Sigmoid colon (tissue), 7 donors: ENCODE measurements around the gene RHCG. TPM values are rescaled to one million over a fixed set of nuclear protein-coding genes. Genes with fewer than 3 reads are reported as not detected.

Source experiments
- DNase-seq: peaks from one replicate; pipeline ENCODE4 v3.0.0-alpha.2; 2019
- H3K27ac ChIP-seq, 4 donors: fragments of 200-600 bp; sonication (generic); one replicate each; pipeline ENCODE4 v1.5.1; 2016 to 2019; ENCODE audit warnings: mild to moderate bottlenecking in 1 of 4
- H3K27me3 ChIP-seq, 3 donors: fragments of 200-600 bp; sonication (generic); one replicate each; pipeline ENCODE4 v1.5.1; 2019; ENCODE audit warnings: mild to moderate bottlenecking in 1 of 3
- H3K36me3 ChIP-seq, 4 donors: fragments of 200-600 bp; sonication (generic); one replicate each; pipeline ENCODE4 v1.5.1; 2016 to 2019
- H3K4me1 ChIP-seq, 4 donors: fragments of 200-600 bp; sonication (generic); one replicate each; pipeline ENCODE4 v1.5.1; 2017 to 2019
- H3K4me3 ChIP-seq, 4 donors: fragments of 200-600 bp; sonication (generic); one replicate each; pipeline ENCODE4 v1.5.1; 2017 to 2019; ENCODE audit warnings: mild to moderate bottlenecking in 2 of 4, moderate library complexity in 1 of 4
- H3K9me3 ChIP-seq, 4 donors: fragments of 200-600 bp in 3 of 4; sonication (generic) in 3 of 4; one replicate each; pipeline versions ENCODE4 v1.5.1 to v1.6.1; 2013 to 2019
- CTCF ChIP-seq, 4 experiments: fragments of 450-650 bp in 3 of 4; fragments of 200-600 bp in 1 of 4; IDR thresholded peaks; one replicate each; pipeline ENCODE4 v1.5.1; 2016 to 2019; ENCODE audit warnings: antibody characterized with exemption in 4 of 4, mild to moderate bottlenecking in 3 of 4, moderate library complexity in 2 of 4
- EP300 ChIP-seq, 4 donors: sonication (generic); formaldehyde crosslinking; IDR thresholded peaks; one replicate each; pipeline ENCODE4 v1.6.1; 2017; ENCODE audit warnings: antibody characterized with exemption in 4 of 4
- POLR2A ChIP-seq, 2 donors: fragments of 450-650 bp; IDR thresholded peaks; one replicate each; pipeline ENCODE4 v1.6.1; 2016; ENCODE audit warnings: antibody characterized with exemption in 2 of 2, mild to moderate bottlenecking in 2 of 2, moderate library complexity in 2 of 2
- POLR2AphosphoS5 ChIP-seq, 4 donors: sonication (generic); formaldehyde crosslinking; IDR thresholded peaks; one replicate each; pipeline ENCODE4 v1.6.1; 2017; ENCODE audit warnings: antibody characterized with exemption in 4 of 4
- WGBS, 2 donors: extraction: QIAGEN DNeasy Blood & Tissue Kit; methylation state at CpG; one replicate each; pipeline ENCODE4 v1.1.7; 2013; 5-methylcytosine and 5-hydroxymethylcytosine counted together
- intact Hi-C: fragments of 100-400 bp; cut with DNase I; formaldehyde crosslinking; loops from one replicate; pipeline ENCODE4 v1.15.1; 2023
- polyA plus RNA-seq, 3 donors: library from polyadenylated mRNA; stranded (reverse); fragments of 200-250 nt; gene quantifications; one replicate each; pipeline ENCODE4 v1.2.3, GENCODE V29; 2013
- total RNA-seq, 4 donors: library from RNA; depleted of rRNA; stranded (reverse); fragments of >200 nt; gene quantifications; one replicate each; pipeline ENCODE4 v1.1.0, GENCODE V29; 2016
- donor health status: healthy with polysubstance abuse.
- donor health status: Bipolar disorder and iron deficiency.
- donor health status: healthy.

The RHCG gene
- total RNA-seq, result not detected
- polyA plus RNA-seq, result 1 to 10 TPM in 1 of 3 donors, under 1 TPM in 1, not detected in 1; 0.47 to 3.0 TPM

- WGBS, 2 donors, result 4 to 5% methylated on average over 55 of the region's 55 CpGs
- no peaks in the 10 kb centered on the region for H3K9me3 ChIP-seq
- H3K27me3 ChIP-seq, result peaks cover 7 to 80% (median 18%) of the 10 kb centered on the region in 3 donors
- no peaks in the 10 kb centered on the region for H3K36me3 ChIP-seq
- no peak within 1 kb of the TSS for H3K27ac ChIP-seq
- DNase-seq, result no peak
- intact Hi-C loops, result no loop called here
- H3K4me3 ChIP-seq, result peak within 1 kb of the TSS in 3 of 4 donors; percentile 14 to 36 (median 36)
- peaks cover 0 to 9% (median 8%) of the 10 kb centered on the region in 4 donors for H3K4me1 ChIP-seq
- TF ChIP-seq POLR2AphosphoS5 (IDR thresholded peaks at IDR 0.05) (no peak), CTCF (IDR thresholded peaks at IDR 0.05) (peak in 2 of 4 experiments; percentile 6 to 13)
These were observed at the start of gene RHCG for GRCh38 chr15:89496155-89497098. TSS of gene RHCG (minus strand) at chr15:89496583. CDS start at chr15:89496544, 39 bp downstream.

GRCh38 chr15:89543389-89543788 lies 47.0 kb upstream of the RHCG start:
- Histone ChIP-seq H3K36me3 (no peaks in the 10 kb centered on the region), H3K9me3 (peaks cover 0 to 2% (median 0%) of the 10 kb centered on the region in 4 donors), H3K4me3 (no peak overlapping the region), H3K27ac (no peak overlapping the region), H3K4me1 (no peaks in the 10 kb centered on the region), H3K27me3 (peaks cover 0 to 3% (median 0%) of the 10 kb centered on the region in 3 donors)
- WGBS, 2 donors, result 87 to 88% methylated on average over 4 of the region's 4 CpGs
- no peak for TF ChIP-seq POLR2AphosphoS5 (IDR thresholded peaks at IDR 0.05)
- TF ChIP-seq POLR2A (IDR thresholded peaks at IDR 0.05), result no peak
- no peak for TF ChIP-seq CTCF (IDR thresholded peaks at IDR 0.05)
- no peak for TF ChIP-seq EP300 (IDR thresholded peaks at IDR 0.05)
- no peak for DNase-seq
- intact Hi-C loops, result no loop called here

DNA sequence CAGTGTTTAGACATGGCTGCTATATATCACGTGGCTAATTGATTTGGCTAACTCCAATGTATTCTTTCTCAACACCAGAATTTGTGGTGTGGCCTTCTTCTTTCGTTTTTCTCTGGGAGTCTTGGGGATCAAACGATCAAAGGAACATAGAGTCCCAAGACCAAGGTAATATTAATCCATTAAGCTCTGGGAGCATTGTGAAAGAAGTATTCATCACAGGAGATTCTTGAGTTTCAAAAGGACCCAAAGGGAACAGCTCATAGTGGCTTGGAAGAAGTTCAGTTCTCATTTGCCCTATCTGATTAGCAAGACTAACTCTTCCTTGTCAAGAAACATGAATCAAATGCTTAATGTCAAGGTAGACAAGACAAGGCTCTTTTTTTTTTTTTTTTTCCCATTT lies 46.0 kb upstream of the RHCG start:
- Histone ChIP-seq H3K27me3 (peaks cover 0 to 3% (median 0%) of the 10 kb centered on the region in 3 donors), H3K36me3 (no peaks in the 10 kb centered on the region), H3K4me3 (no peak overlapping the region), H3K4me1 (no peaks in the 10 kb centered on the region), H3K27ac (no peak overlapping the region), H3K9me3 (peaks cover 0 to 5% (median 3%) of the 10 kb centered on the region in 4 donors)
- DNase-seq, result no peak
- 79 to 85% methylated on average over 3 of the region's 3 CpGs for WGBS, 2 donors
- intact Hi-C loops, result no loop called here
- no peak for TF ChIP-seq CTCF (IDR thresholded peaks at IDR 0.05)
- no peak for TF ChIP-seq EP300 (IDR thresholded peaks at IDR 0.05)
- TF ChIP-seq POLR2AphosphoS5 (IDR thresholded peaks at IDR 0.05), result no peak
- TF ChIP-seq POLR2A (IDR thresholded peaks at IDR 0.05), result no peak

GRCh38 chr15:89539027-89539426 lies 42.6 kb upstream of the RHCG start:
- TF ChIP-seq POLR2A (IDR thresholded peaks at IDR 0.05), result no peak
- TF ChIP-seq EP300 (IDR thresholded peaks at IDR 0.05), result no peak
- TF ChIP-seq CTCF (IDR thresholded peaks at IDR 0.05), result no peak
- TF ChIP-seq POLR2AphosphoS5 (IDR thresholded peaks at IDR 0.05), result no peak
- DNase-seq, result no peak
- peaks cover 0 to 5% (median 3%) of the 10 kb centered on the region in 4 donors for H3K9me3 ChIP-seq
- H3K27me3 ChIP-seq, result peaks cover 0 to 3% (median 0%) of the 10 kb centered on the region in 3 donors
- 77 to 85% methylated on average over 2 of the region's 2 CpGs for WGBS, 2 donors
- intact Hi-C loops, result no loop called here
- no peaks in the 10 kb centered on the region for H3K4me1 ChIP-seq
- no peak overlapping the region for H3K27ac ChIP-seq
- no peaks in the 10 kb centered on the region for H3K36me3 ChIP-seq
- H3K4me3 ChIP-seq, result no peak overlapping the region
